ENCODE measurements around the gene NTHL1.

The NTHL1 gene

DNA sequence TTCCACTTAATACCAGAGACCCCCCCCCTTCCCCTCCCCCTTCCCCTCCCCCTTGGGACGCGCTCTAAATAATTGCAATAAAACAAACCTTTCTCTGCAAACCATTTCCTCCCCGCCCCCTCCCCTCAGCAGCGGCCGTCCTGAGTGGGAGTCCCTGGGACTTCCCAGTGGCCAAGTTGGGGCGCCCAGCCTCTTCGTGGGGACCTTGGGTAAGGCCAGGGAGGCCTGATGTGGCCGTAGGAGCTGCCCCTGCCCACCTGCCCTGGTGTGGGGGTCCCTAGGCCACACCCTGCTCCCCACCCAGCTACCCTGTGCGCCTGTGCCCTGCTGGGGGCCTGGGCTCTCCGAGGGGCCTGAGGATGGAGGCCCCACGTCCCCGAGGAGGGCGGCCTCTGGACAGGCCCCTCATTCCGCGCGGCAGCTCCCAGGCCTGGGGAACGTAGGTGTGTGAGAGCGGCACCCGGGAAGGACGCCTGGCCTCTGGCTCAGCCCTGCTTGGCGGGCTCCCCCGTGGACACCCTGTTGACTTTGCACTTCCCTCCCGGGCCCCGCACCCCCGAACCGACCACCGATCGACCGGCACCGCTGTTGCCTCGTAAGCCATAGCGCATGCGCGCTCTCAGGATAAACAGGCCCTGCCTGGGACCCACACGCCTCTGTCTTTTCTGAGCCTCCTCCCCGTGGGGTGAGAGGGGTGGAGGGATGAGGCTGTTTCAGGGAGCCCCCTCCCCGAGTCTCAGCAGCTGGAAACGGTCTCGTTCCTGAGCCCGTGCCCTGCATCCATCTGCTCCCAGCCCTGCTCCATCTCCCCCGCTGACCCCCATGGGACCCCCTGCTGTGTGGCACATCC is 9.0 kb downstream of the NTHL1 start:
- H3K27me3 ChIP-seq (ENCODE audit: insufficient read depth, low read length, poor library complexity), result no peaks in the 10 kb centered on the region
- TF ChIP-seq, protein P1, sequence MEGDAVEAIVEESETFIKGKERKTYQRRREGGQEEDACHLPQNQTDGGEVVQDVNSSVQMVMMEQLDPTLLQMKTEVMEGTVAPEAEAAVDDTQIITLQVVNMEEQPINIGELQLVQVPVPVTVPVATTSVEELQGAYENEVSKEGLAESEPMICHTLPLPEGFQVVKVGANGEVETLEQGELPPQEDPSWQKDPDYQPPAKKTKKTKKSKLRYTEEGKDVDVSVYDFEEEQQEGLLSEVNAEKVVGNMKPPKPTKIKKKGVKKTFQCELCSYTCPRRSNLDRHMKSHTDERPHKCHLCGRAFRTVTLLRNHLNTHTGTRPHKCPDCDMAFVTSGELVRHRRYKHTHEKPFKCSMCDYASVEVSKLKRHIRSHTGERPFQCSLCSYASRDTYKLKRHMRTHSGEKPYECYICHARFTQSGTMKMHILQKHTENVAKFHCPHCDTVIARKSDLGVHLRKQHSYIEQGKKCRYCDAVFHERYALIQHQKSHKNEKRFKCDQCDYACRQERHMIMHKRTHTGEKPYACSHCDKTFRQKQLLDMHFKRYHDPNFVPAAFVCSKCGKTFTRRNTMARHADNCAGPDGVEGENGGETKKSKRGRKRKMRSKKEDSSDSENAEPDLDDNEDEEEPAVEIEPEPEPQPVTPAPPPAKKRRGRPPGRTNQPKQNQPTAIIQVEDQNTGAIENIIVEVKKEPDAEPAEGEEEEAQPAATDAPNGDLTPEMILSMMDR (IDR thresholded peaks at IDR 0.05; ENCODE audit: borderline replicate concordance, extremely low read depth, low read length, poor library complexity, severe bottlenecking), result no peak
- TF ChIP-seq EZH2 (IDR thresholded peaks at IDR 0.05; ENCODE audit: borderline replicate concordance, low read depth, low read length, severe bottlenecking), result no peak
- no peak overlapping the region for H3K27ac ChIP-seq (ENCODE audit: low read length)
- no peaks in the 10 kb centered on the region for H3K79me2 ChIP-seq (ENCODE audit: insufficient read depth, low read length)
- ATAC-seq (ENCODE audit: insufficient read depth, low read depth) (no peak), DNase-seq (no peak)
- no peak overlapping the region for H3K4me2 ChIP-seq (ENCODE audit: insufficient read depth, low read length)
- no peaks in the 10 kb centered on the region for H3K9me3 ChIP-seq (ENCODE audit: insufficient read depth, low read length, severe bottlenecking)
- peaks cover 7% of the 10 kb centered on the region for H3K36me3 ChIP-seq (ENCODE audit: insufficient read depth, low read length)
- no peaks in the 10 kb centered on the region for H3K4me1 ChIP-seq (ENCODE audit: insufficient read depth, low read length)
- no peak overlapping the region for H3K9ac ChIP-seq (ENCODE audit: low read depth, low read length)
- no peak overlapping the region for H3K4me3 ChIP-seq (ENCODE audit: low read depth in 1 of 2, low read length in 2 of 2)
- H4K20me1 ChIP-seq (ENCODE audit: insufficient read depth, low read length), result 0 out of 2 replicates have a peak, but pooled peaks cover 2% of the 10 kb centered on the region
- no peak overlapping the region for H2AFZ ChIP-seq (ENCODE audit: low read depth, low read length)

DNA sequence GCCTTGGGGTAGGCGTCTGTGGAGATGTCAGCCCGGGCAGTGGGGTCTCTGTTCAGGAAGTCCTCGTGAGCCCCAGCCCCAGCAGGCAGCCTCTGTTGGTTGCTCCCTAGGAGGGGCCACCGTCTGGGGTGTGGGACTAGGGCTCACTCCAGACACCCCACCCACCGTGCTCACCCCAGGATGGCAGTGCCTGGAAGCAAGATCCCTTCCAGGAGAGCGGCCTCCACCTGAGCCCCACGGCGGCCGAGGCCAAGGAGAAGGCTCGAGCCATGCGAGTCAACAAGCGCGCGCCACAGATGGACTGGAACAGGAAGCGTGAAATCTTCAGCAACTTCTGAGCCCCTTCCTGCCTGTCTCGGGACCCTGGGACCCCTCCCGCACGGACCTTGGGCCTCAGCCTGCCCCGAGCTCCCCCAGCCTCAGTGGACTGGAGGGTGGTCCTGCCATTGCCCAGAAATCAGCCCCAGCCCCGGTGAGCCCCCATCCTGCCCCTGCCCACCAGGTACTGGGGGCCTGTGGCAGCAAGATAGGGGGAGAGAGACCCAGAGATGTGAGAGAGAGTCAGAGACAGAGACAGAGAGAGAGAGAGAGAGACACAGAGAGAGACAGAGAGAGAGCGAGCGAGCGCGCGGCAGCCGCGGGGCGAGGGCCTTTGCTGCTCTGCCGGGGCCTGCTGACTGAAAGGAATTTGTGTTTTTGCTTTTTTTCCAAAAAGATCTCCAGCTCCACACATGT is 9.8 kb downstream of the NTHL1 start:
- DNase-seq (no peak), ATAC-seq (ENCODE audit: insufficient read depth, low read depth) (no peak)
- Histone ChIP-seq H3K79me2 (ENCODE audit: insufficient read depth, low read length) (no peaks in the 10 kb centered on the region), H3K9ac (ENCODE audit: low read depth, low read length) (no peak overlapping the region), H4K20me1 (ENCODE audit: insufficient read depth, low read length) (no peaks in the 10 kb centered on the region), H3K4me3 (ENCODE audit: low read depth in 1 of 2, low read length in 2 of 2) (no peak overlapping the region), H2AFZ (ENCODE audit: low read depth, low read length) (no peak overlapping the region), H3K27me3 (ENCODE audit: insufficient read depth, low read length, poor library complexity) (no peaks in the 10 kb centered on the region), H3K9me3 (ENCODE audit: insufficient read depth, low read length, severe bottlenecking) (no peaks in the 10 kb centered on the region), H3K4me2 (ENCODE audit: insufficient read depth, low read length) (no peak overlapping the region), H3K27ac (ENCODE audit: low read length) (no peak overlapping the region), H3K36me3 (ENCODE audit: insufficient read depth, low read length) (no peaks in the 10 kb centered on the region), H3K4me1 (ENCODE audit: insufficient read depth, low read length) (no peaks in the 10 kb centered on the region)
- no peak for TF ChIP-seq EZH2 (IDR thresholded peaks at IDR 0.05; ENCODE audit: borderline replicate concordance, low read depth, low read length, severe bottlenecking)
- TF ChIP-seq, protein P1 (IDR thresholded peaks at IDR 0.05; ENCODE audit: borderline replicate concordance, extremely low read depth, low read length, poor library complexity, severe bottlenecking), result no peak

DNA sequence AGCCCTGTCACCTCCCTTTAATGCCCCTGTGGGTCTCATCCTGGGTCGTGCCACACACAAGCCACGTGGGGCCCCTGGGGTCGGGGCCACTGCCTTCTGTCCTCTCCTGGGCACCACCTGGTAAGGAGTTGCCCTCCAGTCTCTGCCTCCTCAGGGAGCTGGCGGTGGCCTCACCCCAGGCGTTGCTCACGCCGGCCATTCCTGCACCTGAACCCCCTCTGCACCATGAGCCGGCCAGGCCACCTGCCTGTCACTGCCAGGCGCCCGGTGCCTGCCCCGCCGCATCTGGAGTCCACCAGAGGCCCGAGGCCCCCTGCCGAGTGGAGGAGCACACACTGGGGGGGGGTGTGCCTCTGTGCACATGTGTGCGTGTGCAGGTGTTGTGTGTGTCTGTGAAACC is 10.5 kb downstream of the NTHL1 start:
- Histone ChIP-seq H3K9ac (ENCODE audit: low read depth, low read length) (no peak overlapping the region), H3K9me3 (ENCODE audit: insufficient read depth, low read length, severe bottlenecking) (no peaks in the 10 kb centered on the region), H2AFZ (ENCODE audit: low read depth, low read length) (no peak overlapping the region), H3K27ac (ENCODE audit: low read length) (no peak overlapping the region), H3K4me2 (ENCODE audit: insufficient read depth, low read length) (no peak overlapping the region), H4K20me1 (ENCODE audit: insufficient read depth, low read length) (0 out of 2 replicates have a peak, but pooled peaks cover 3% of the 10 kb centered on the region), H3K27me3 (ENCODE audit: insufficient read depth, low read length, poor library complexity) (no peaks in the 10 kb centered on the region), H3K79me2 (ENCODE audit: insufficient read depth, low read length) (no peaks in the 10 kb centered on the region), H3K36me3 (ENCODE audit: insufficient read depth, low read length) (no peaks in the 10 kb centered on the region), H3K4me1 (ENCODE audit: insufficient read depth, low read length) (no peaks in the 10 kb centered on the region), H3K4me3 (ENCODE audit: low read depth in 1 of 2, low read length in 2 of 2) (no peak overlapping the region)
- DNase-seq (no peak), ATAC-seq (ENCODE audit: insufficient read depth, low read depth) (no peak)
- TF ChIP-seq EZH2 (IDR thresholded peaks at IDR 0.05; ENCODE audit: borderline replicate concordance, low read depth, low read length, severe bottlenecking), result no peak
- TF ChIP-seq, protein P1 (IDR thresholded peaks at IDR 0.05; ENCODE audit: borderline replicate concordance, extremely low read depth, low read length, poor library complexity, severe bottlenecking), result no peak

Data from DND-41 (cell line).